ENCODE data around the gene RGMA.

DNA sequence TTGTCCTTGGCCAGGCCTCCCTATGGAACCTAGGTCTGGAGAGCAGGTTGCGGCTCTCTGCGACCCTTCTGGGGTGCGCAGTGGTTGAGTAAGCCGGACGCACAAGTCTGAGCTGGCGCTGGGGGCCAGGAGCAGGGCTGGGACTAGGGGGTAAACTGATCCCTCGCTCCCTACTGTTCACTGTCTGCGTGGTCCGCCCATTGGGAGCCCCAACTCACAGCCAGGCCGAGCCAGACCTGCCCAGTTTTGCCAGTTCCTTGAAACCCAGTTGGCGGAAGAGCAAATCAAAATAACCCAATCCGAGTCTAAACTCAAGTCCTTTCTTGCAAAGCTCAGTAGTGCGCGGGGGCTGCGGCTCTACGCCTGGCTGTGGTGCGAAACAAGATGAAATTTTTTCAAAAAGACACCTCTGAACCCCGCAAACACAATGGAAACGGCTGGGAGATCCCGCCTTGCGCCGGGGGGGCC, 17.5 kb downstream of the RGMA start:
- TF ChIP-seq, protein P1, sequence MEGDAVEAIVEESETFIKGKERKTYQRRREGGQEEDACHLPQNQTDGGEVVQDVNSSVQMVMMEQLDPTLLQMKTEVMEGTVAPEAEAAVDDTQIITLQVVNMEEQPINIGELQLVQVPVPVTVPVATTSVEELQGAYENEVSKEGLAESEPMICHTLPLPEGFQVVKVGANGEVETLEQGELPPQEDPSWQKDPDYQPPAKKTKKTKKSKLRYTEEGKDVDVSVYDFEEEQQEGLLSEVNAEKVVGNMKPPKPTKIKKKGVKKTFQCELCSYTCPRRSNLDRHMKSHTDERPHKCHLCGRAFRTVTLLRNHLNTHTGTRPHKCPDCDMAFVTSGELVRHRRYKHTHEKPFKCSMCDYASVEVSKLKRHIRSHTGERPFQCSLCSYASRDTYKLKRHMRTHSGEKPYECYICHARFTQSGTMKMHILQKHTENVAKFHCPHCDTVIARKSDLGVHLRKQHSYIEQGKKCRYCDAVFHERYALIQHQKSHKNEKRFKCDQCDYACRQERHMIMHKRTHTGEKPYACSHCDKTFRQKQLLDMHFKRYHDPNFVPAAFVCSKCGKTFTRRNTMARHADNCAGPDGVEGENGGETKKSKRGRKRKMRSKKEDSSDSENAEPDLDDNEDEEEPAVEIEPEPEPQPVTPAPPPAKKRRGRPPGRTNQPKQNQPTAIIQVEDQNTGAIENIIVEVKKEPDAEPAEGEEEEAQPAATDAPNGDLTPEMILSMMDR (IDR thresholded peaks at IDR 0.05; ENCODE audit: control extremely low read depth in 1 of 3, insufficient read depth in 1 of 3, low read depth in 1 of 3, low read length in 3 of 3): no peak
- TF ChIP-seq EP300 (IDR thresholded peaks at IDR 0.05; ENCODE audit: borderline replicate concordance in 1 of 2, low read depth in 2 of 2, low read length in 2 of 2): no peak
- no peak for TF ChIP-seq EZH2 (IDR thresholded peaks at IDR 0.05; ENCODE audit: low read depth, low read length, severe bottlenecking)
- TF ChIP-seq SIX5 (IDR thresholded peaks at IDR 0.05; ENCODE audit: low read depth, low read length): no peak
- no peak for TF ChIP-seq RBBP5 (IDR thresholded peaks at IDR 0.05; ENCODE audit: borderline replicate concordance, low read depth, low read length)
- peak in 1 of 2 experiments; percentile 51; a peak in 1 of 3 replicates for TF ChIP-seq POLR2A (IDR thresholded peaks at IDR 0.05; ENCODE audit: control extremely low read depth in 1 of 2, low read depth in 2 of 2, low read length in 2 of 2)
- no peak for TF ChIP-seq CREB1 (IDR thresholded peaks at IDR 0.05)
- TF ChIP-seq, protein P2, sequence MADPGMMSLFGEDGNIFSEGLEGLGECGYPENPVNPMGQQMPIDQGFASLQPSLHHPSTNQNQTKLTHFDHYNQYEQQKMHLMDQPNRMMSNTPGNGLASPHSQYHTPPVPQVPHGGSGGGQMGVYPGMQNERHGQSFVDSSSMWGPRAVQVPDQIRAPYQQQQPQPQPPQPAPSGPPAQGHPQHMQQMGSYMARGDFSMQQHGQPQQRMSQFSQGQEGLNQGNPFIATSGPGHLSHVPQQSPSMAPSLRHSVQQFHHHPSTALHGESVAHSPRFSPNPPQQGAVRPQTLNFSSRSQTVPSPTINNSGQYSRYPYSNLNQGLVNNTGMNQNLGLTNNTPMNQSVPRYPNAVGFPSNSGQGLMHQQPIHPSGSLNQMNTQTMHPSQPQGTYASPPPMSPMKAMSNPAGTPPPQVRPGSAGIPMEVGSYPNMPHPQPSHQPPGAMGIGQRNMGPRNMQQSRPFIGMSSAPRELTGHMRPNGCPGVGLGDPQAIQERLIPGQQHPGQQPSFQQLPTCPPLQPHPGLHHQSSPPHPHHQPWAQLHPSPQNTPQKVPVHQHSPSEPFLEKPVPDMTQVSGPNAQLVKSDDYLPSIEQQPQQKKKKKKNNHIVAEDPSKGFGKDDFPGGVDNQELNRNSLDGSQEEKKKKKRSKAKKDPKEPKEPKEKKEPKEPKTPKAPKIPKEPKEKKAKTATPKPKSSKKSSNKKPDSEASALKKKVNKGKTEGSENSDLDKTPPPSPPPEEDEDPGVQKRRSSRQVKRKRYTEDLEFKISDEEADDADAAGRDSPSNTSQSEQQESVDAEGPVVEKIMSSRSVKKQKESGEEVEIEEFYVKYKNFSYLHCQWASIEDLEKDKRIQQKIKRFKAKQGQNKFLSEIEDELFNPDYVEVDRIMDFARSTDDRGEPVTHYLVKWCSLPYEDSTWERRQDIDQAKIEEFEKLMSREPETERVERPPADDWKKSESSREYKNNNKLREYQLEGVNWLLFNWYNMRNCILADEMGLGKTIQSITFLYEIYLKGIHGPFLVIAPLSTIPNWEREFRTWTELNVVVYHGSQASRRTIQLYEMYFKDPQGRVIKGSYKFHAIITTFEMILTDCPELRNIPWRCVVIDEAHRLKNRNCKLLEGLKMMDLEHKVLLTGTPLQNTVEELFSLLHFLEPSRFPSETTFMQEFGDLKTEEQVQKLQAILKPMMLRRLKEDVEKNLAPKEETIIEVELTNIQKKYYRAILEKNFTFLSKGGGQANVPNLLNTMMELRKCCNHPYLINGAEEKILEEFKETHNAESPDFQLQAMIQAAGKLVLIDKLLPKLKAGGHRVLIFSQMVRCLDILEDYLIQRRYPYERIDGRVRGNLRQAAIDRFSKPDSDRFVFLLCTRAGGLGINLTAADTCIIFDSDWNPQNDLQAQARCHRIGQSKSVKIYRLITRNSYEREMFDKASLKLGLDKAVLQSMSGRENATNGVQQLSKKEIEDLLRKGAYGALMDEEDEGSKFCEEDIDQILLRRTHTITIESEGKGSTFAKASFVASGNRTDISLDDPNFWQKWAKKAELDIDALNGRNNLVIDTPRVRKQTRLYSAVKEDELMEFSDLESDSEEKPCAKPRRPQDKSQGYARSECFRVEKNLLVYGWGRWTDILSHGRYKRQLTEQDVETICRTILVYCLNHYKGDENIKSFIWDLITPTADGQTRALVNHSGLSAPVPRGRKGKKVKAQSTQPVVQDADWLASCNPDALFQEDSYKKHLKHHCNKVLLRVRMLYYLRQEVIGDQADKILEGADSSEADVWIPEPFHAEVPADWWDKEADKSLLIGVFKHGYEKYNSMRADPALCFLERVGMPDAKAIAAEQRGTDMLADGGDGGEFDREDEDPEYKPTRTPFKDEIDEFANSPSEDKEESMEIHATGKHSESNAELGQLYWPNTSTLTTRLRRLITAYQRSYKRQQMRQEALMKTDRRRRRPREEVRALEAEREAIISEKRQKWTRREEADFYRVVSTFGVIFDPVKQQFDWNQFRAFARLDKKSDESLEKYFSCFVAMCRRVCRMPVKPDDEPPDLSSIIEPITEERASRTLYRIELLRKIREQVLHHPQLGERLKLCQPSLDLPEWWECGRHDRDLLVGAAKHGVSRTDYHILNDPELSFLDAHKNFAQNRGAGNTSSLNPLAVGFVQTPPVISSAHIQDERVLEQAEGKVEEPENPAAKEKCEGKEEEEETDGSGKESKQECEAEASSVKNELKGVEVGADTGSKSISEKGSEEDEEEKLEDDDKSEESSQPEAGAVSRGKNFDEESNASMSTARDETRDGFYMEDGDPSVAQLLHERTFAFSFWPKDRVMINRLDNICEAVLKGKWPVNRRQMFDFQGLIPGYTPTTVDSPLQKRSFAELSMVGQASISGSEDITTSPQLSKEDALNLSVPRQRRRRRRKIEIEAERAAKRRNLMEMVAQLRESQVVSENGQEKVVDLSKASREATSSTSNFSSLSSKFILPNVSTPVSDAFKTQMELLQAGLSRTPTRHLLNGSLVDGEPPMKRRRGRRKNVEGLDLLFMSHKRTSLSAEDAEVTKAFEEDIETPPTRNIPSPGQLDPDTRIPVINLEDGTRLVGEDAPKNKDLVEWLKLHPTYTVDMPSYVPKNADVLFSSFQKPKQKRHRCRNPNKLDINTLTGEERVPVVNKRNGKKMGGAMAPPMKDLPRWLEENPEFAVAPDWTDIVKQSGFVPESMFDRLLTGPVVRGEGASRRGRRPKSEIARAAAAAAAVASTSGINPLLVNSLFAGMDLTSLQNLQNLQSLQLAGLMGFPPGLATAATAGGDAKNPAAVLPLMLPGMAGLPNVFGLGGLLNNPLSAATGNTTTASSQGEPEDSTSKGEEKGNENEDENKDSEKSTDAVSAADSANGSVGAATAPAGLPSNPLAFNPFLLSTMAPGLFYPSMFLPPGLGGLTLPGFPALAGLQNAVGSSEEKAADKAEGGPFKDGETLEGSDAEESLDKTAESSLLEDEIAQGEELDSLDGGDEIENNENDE (IDR thresholded peaks at IDR 0.05; ENCODE audit: insufficient replicate concordance, low read length): no peak
- TF ChIP-seq CEBPB (IDR thresholded peaks at IDR 0.05; ENCODE audit: low read depth, low read length): no peak

Data from H1 (cell line).